Nephron (organoid): ENCODE measurements around the gene DLGAP1.

Experiments
- H3K27ac Mint-ChIP-seq, 3 experiments: 2 replicates each; pipeline ENCODE4 v1.8.0; 2020; ENCODE audit warnings: mixed read lengths in 3 of 3, mild to moderate bottlenecking in 2 of 3, moderate library complexity in 1 of 3
- H3K27me3 Mint-ChIP-seq: 2 replicates; pipeline ENCODE4 v1.8.0; 2021; ENCODE audit warnings: low read depth, mild to moderate bottlenecking, moderate library complexity, mixed read lengths
- H3K36me3 Mint-ChIP-seq: 2 replicates; pipeline ENCODE4 v1.8.0; 2020; ENCODE audit warnings: low read depth, mixed read lengths
- H3K4me1 Mint-ChIP-seq: 2 replicates; pipeline ENCODE4 v1.8.0; 2020; ENCODE audit warnings: mixed read lengths
- H3K4me3 Mint-ChIP-seq, 3 experiments: 2 replicates each; pipeline ENCODE4 v1.8.0; 2020; ENCODE audit warnings: mild to moderate bottlenecking in 3 of 3, mixed read lengths in 3 of 3, moderate library complexity in 2 of 3
- H3K9me3 Mint-ChIP-seq: 2 replicates; pipeline ENCODE4 v1.8.0; 2020; ENCODE audit warnings: mixed read lengths
- TF ChIP-seq, protein P1 (sequence below), 3 experiments: fragments of 200-600 bp; sonication (generic); IDR thresholded peaks; one replicate each; pipeline ENCODE4 v1.5.0; 2021; ENCODE audit warnings: antibody characterized with exemption in 3 of 3; ENCODE audit not compliant: unreplicated experiment in 3 of 3

Gene DLGAP1

GRCh38 chr18:4203568-4204437 lies 251.3 kb downstream of the DLGAP1 start:
- TF ChIP-seq, protein P1, sequence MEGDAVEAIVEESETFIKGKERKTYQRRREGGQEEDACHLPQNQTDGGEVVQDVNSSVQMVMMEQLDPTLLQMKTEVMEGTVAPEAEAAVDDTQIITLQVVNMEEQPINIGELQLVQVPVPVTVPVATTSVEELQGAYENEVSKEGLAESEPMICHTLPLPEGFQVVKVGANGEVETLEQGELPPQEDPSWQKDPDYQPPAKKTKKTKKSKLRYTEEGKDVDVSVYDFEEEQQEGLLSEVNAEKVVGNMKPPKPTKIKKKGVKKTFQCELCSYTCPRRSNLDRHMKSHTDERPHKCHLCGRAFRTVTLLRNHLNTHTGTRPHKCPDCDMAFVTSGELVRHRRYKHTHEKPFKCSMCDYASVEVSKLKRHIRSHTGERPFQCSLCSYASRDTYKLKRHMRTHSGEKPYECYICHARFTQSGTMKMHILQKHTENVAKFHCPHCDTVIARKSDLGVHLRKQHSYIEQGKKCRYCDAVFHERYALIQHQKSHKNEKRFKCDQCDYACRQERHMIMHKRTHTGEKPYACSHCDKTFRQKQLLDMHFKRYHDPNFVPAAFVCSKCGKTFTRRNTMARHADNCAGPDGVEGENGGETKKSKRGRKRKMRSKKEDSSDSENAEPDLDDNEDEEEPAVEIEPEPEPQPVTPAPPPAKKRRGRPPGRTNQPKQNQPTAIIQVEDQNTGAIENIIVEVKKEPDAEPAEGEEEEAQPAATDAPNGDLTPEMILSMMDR (IDR thresholded peaks at IDR 0.05; ENCODE audit: unreplicated experiment in 3 of 3): no peak
- H3K27ac Mint-ChIP-seq: peak overlapping the region in 1 of 3 experiments; percentile 71
- H3K4me1 Mint-ChIP-seq: peaks cover 9% of the 10 kb centered on the region
- H3K27me3 Mint-ChIP-seq: no peaks in the 10 kb centered on the region
- H3K36me3 Mint-ChIP-seq: no peaks in the 10 kb centered on the region
- no peak overlapping the region for H3K4me3 Mint-ChIP-seq
- H3K9me3 Mint-ChIP-seq: no peaks in the 10 kb centered on the region

DNA sequence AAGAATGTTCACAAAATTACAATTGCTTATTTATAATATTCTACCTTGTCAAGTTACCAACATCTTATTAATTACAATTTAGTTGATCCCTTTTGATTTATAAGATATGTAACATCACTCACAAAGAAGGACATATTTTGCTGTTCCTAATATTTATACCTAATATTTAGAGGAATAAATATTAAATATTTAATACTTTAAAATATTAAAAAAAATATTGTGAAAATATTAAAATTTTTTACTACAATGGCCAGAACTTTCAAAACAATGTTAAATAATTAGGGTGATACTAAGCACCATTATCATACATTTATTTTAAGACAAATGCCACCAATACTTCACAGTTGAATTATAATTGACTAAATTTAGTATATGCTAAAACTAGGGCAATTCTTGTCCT lies 254.7 kb downstream of the DLGAP1 start:
- Mint-ChIP-seq H3K36me3 (no peaks in the 10 kb centered on the region), H3K4me1 (peaks cover 9% of the 10 kb centered on the region), H3K27me3 (no peaks in the 10 kb centered on the region), H3K27ac (no peak overlapping the region), H3K9me3 (no peaks in the 10 kb centered on the region), H3K4me3 (no peak overlapping the region)
- TF ChIP-seq, protein P1 (IDR thresholded peaks at IDR 0.05; ENCODE audit: unreplicated experiment in 3 of 3): no peak

DNA sequence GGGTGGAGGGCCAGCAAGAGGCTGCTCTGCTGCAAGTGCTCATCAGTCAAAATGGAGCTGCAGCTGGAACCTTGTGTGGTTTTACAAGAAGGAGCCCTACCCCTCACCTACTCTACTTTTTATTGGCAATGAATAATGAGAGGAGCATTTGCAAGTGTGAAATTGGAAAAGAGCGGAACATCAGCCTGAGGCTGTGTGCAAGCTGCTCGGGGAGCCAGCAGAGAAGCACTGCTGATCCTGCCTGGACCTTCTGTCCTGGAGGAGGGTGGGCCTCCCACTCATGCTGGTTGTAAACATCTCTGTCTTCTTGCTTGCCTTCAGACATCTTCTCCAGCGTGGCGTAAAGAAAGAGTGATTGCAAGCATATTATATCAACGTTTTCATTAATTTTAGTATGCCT lies 256.2 kb downstream of the DLGAP1 start:
- TF ChIP-seq, protein P1 (IDR thresholded peaks at IDR 0.05; ENCODE audit: unreplicated experiment in 3 of 3): no peak
- H3K27ac Mint-ChIP-seq: no peak overlapping the region
- H3K9me3 Mint-ChIP-seq: no peaks in the 10 kb centered on the region
- H3K4me1 Mint-ChIP-seq: peaks cover 9% of the 10 kb centered on the region
- H3K36me3 Mint-ChIP-seq: no peaks in the 10 kb centered on the region
- H3K4me3 Mint-ChIP-seq: no peak overlapping the region
- H3K27me3 Mint-ChIP-seq: no peaks in the 10 kb centered on the region

GRCh38 chr18:4196351-4196750 lies 258.8 kb downstream of the DLGAP1 start:
- Mint-ChIP-seq H3K36me3 (no peaks in the 10 kb centered on the region), H3K4me1 (no peaks in the 10 kb centered on the region), H3K9me3 (no peaks in the 10 kb centered on the region), H3K27me3 (no peaks in the 10 kb centered on the region), H3K4me3 (no peak overlapping the region), H3K27ac (no peak overlapping the region)
- TF ChIP-seq, protein P1 (IDR thresholded peaks at IDR 0.05; ENCODE audit: unreplicated experiment in 3 of 3): no peak

- H3K36me3 Mint-ChIP-seq: no peaks in the 10 kb centered on the region
- H3K4me1 Mint-ChIP-seq: no peaks in the 10 kb centered on the region
- H3K27ac Mint-ChIP-seq: no peak overlapping the region
- H3K9me3 Mint-ChIP-seq: no peaks in the 10 kb centered on the region
- H3K4me3 Mint-ChIP-seq: no peak overlapping the region
- TF ChIP-seq, protein P1 (IDR thresholded peaks at IDR 0.05; ENCODE audit: unreplicated experiment in 3 of 3): no peak
- no peaks in the 10 kb centered on the region for H3K27me3 Mint-ChIP-seq
These were observed 262.0 kb downstream of the DLGAP1 start for GRCh38 chr18:4193086-4193485.
